NOMO-1 treated with dmso at 0.1 percent for 144 hours (cell line): ENCODE results near the gene BCL11B.
"Not testable (repeated sequence)": the region's sequence is repeated elsewhere in the genome, so short reads cannot be mapped to it uniquely, and the experiment has no call there.

Experiments
- DNase-seq: peaks from one replicate; lab custom pipeline; 2025; ENCODE audit not compliant: unreplicated experiment; lab: John Stamatoyannopoulos, UW

Gene BCL11B

GRCh38 chr14:99242238-99242637 is 29.8 kb downstream of the BCL11B start:
- no peak for DNase-seq

- DNase-seq, result no peak
Measured at GRCh38 chr14:99241325-99242010, 30.5 kb downstream of the BCL11B start.

DNA sequence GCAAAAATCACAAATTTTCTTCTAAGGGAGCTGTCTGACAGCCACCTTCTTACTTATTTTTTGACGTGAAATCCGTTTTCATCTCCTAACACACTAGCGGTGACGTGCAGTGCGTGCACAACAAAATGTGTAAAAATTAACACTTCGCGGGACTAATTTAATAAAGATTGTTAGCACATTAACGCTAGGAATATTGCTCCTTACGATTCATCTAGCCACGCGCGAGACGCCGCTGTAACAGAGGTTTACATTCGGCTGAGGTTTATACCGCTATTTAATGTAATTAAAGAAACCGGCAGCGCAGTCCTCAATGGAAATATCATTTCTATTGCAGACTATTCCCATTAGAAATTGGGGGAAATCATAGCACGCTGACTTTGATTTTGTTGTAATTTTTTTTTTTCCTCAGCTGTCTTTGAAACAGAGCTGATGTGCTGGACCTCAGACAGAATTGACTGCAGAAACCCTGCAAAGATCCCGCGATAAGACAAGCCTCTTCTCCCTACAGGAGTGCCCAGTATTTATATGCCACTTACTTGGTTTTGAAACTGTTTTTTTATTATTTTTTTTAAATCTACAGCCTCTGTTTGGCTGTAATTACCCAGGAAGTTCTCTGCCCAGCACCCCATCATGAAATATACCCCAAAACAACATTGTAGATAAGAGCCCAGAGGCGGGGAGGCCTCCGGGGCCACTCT is 31.2 kb downstream of the BCL11B start:
- no peak for DNase-seq

- no peak for DNase-seq
Measured at GRCh38 chr14:99239661-99240092, 32.3 kb downstream of the BCL11B start.

GRCh38 chr14:99238216-99238615 is 33.8 kb downstream of the BCL11B start:
- DNase-seq, result no peak

- DNase-seq, result no peak
Measured at GRCh38 chr14:99237288-99237687, 34.7 kb downstream of the BCL11B start.

DNA sequence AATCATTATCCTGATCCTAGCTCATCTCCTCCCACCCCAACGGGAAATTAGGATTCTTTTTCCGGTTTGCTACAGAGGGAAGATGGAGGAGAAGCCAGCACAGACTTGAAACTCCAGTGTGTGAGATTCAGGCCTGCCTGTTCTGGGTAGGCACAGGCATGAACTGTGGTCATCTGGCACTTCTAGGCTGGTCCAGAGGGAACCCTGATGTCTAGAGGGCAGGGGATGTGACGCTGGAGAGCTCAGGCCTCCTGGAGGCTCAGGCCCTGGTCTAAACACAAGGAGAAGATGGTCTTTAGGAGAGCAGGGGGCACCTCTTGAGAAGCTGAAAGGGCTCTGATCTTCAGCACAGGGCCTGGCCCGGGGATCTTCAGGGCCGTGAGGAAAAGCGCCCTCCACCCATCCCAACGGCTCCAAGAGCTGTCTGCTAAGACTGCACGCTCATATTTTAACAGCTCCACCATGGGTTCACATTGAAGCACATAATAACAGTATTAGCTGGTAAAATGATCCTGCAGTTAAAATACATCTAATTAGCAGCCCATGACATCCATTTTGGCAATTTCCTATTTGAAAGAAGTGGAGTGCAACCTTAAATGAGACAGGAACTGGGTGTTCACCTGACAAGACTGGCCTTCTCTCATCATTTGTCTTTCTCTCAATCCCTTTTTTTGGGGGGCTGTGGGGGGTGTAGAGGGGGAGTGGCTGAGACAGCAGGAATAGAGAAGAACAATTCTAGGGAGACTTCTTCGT is 35.4 kb downstream of the BCL11B start:
- no peak for DNase-seq

DNA sequence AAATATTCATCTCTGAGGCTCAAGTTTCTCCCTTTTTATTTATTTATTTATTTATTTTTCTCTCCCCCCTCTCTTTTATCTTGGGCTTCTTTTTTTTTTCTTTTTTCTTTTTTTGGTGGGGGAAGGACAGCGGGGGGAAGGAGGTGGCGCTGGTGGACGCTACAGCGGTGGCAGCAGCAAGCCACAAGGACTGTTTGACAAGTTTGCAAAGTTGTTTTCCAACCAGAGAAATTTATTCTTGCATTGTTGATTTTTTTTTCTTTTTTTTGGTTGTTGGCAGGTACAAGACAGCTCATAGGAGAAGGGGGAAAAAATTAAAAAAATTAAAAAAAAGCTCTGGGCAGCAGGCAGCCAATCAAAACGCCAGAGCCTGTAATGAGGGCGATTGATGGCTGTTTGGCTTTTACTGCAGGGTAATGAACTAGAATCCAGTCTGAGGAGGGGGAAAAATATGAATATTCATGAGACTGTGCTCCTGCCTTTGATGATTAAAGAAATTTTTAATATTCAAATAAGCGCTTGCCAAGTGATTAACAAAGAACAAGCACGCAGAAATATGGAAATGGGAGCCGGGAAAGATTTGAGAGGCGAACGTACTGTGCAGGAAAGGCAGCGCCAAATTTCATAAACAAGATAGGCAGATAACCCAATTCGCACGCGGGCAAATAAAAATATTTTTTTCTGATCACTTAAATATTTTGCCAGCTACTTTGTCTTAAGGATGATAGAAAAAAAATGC is 36.2 kb downstream of the BCL11B start:
- no peak for DNase-seq

DNA sequence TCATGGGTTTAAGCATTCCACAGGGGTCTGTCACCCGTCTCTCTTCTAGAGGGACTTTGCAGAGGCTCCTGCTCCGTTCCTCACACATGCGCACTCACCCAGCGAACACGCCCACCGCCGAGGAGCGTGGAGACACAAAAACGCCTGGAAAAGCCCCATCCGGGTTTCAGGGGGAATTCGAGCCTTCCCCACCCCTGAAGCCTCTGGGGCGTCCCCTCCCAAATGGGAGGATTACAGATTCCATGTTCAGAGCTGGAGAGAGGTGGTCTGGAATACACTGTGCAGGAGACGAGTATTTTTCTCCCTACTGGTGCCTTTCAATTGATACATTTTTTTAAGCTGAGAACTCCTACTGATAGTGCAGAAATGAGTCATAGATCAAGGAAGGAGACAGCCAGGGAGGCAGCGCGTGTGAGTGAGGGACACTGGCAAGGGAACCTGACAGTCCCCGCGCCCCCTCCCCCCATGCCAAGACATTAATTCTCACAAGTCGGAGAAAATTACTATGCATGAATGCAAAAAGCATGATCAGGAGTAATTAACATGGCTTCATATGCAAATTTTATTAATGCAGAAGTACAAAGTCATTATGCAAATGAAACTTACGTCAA is 36.9 kb downstream of the BCL11B start:
- no peak for DNase-seq

DNA sequence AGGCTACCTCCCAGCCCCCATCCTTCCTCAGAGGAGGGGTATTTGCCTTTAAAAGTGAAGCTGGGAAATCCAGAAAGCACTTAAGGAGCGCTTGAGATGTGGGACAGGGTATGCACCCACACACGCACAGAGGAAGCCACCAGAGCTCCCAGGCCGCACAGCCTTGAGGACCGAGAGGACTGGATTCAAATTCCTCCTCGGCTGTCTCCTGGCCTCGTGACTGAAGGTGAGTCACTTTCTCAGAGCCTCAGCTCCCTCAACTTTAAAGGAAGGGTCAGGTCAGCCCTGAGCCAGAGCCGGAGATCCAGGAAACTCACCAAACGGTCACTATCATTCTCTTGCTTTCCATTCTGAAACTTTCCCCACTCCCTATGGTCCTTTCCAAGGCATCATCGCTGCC is 37.6 kb downstream of the BCL11B start:
- DNase-seq, result no peak

GRCh38 chr14:99233222-99234035 is 38.6 kb downstream of the BCL11B start:
- no peak for DNase-seq

DNA sequence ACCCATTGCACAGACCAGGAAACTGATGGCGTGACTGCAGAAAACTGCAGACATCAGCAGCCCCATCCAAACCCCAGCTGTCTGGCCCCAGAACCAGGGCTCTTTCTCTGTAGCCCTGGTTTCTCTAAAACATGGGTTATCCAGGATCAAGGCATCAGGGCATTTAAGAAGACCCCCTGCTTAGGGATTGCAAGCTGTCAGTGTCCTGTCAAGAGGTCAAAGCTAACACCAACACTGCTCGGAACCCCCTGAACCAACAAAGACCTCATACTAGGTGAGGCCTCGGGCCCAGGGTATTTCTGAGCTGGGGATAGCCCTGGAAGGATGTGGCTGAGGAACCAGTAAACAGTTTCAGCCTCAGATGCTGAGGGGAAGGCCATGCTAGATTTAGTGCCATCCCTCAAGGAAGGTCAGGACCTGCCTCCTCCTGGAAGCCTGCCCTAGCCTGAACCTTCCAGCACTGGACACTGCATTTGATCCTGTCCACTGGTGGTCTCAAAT is 39.2 kb downstream of the BCL11B start:
- no peak for DNase-seq

DNA sequence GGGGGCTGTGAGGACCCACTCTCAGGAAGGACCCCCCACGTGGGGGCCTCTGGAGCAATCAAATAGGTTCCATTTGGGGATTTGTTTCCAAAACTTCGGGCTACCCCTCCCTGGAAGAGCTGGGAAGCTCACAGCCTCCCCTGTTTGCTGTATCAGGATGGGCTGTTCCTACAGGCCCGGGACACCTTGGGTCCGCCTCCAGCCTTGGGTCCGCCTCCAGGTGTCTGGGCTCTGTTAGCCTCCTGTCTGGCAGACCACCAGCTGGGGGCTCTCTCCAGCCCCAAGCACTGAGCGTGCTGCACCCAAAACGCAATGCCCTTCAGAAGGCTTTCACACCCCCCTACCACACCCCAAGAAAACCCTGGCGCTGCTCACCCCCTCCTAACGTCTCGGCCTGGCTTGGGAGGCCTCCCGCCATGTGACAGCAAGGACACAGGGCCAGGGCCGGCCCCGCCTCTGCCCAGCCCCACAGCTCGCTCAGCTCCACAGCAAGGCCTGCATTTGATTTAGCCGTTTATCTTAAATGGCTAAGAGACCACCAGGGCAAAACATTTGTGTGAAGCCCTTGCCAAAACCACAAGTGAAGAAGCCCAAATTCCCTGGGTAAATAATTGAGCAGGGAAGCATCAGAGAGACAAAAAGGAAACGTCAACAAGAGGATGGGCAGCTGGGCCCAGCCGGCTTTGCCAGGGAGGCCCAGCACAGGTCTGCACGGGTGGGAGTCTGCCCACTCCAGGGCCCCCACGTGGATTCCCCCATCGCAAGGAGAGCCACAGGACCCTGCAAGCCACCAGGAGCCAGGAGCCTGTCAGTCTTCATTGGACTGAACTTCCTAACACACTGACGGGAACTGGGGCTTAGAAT is 39.9 kb downstream of the BCL11B start:
- DNase-seq, result no peak

DNA sequence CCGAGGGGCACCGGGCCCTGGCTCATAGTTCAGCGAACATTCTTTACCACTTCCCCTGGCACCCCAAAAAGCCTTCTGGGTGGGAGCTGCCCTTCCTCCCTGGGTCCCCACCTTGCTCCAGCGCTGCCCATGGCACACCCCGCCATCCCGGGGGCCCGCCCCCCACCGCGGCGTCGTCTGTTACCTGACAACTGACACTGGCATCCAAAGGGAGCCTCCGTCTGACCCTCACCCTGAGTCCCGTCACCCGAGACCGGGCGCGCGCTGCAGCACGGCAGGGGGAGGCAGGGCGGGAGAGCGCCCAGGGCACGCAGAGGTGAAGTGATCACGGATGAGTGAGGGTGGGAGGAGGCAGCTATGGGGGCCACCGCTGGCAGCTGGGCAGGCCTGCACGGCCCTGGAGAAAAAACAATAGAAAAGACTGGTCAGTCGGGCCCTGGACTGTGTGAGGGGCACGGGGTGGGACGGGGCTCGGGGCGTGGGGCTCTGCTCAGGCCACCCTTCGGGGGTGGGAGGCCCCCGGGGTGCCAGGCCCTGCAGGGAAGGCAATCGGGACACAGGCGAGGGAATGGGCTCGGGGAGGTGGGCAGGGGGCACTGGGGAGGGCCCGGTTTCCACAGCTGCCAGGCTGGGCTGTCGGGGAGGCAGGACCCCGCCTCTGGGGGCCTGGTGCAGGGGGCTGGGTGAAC is 40.7 kb downstream of the BCL11B start:
- no peak for DNase-seq

DNA sequence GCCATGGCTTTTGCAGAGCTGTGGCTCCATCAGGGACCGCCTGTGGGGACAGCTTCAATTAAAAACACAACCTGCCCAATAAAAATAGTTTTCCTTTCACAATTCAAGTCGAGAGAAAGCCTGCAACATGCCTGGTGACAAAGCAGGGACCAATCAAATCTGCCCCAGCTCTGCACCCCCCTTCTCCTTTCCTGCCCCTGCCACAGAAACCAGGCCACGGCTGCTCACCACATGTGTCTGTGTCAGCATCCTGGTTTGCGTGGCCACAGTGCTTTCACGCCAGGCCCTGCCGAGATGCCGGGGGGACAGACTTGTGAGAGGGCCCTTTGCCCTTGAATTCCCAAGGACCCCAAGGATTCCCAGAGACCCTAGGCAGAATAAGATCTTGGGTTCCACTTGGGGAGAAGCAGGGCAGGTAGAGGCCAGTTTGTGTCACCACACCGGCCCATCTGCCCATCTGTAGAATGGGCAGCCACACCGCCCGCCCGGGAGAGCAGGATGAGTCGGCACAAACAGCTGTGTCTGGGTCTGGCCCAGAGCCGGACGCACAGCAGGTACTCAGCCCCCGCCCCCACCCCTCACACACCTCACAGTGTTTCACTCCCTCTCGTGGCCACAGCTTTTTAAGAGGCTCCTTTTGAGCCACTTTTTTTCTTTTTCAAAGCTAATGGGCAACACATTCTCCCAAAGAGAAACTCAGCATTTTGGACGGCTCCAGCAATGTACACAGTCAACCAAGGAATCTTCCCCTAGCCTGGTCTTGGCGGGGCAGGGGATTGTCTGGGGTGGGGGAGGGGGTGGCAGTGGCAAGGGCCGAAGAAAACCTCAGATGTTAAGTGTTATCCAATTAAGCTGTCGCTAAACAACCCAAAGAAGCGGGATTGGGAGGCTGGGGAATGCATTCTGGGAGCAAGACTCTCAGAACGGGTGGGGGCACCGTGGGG is 41.5 kb downstream of the BCL11B start:
- no peak for DNase-seq

GRCh38 chr14:99229654-99230207 is 42.3 kb downstream of the BCL11B start:
- no peak for DNase-seq

DNA sequence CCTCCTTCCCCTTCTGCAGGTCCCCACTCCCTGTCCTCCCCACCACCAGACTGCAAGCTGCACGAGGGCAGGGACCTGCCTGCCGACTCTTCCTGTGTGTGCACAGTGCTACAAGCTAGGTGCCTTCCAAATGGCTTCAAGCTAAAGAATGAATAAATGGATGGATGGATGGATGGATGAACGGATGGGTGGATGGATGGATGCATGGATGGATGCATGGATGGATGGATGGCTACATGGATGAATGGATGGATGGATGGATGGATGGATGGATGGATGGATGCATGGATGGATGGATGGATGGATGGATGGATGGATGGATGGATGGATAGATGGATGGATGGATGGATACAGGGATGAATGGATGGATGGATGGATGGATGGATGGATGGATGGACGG is 43.2 kb downstream of the BCL11B start:
- DNase-seq, result not testable (repeated sequence)
